HEK293T (cell line): ENCODE data around the gene TBCK.
"Not testable (repeated sequence)": the region's sequence is repeated elsewhere in the genome, so short reads cannot be mapped to it uniquely, and the experiment has no call there.

Experiments
- CTCF ChIA-PET: fragments of 350-600 bp; formaldehyde crosslinking; extraction: SDS; loops from one replicate; lab custom pipeline; 2021; ENCODE audit warnings: antibody characterized with exemption, inconsistent platforms; lab: Yijun Ruan, JAX
- POLR2A ChIA-PET: fragments of 350-600 bp; formaldehyde crosslinking; extraction: SDS; loops from one replicate; lab custom pipeline; 2020; ENCODE audit warnings: antibody characterized with exemption, inconsistent platforms; lab: Yijun Ruan, JAX
- DNase-seq: peaks from one replicate; pipeline ENCODE4 v3.0.0; 2012; ENCODE audit warnings: mixed read lengths; ENCODE audit errors: extremely low spot score
- ARNT ChIP-seq: fragments of 450-650 bp; IDR thresholded peaks from 2 replicates; pipeline ENCODE4 v1.6.1; 2017; ENCODE audit warnings: mild to moderate bottlenecking
- BHLHE40 ChIP-seq: fragments of 450-650 bp; IDR thresholded peaks from 2 replicates; pipeline ENCODE4 v1.6.1; 2016; ENCODE audit warnings: mild to moderate bottlenecking, moderate library complexity, borderline replicate concordance
- CTBP1 ChIP-seq: fragments of 450-650 bp; IDR thresholded peaks from 2 replicates; pipeline ENCODE4 v1.6.1; 2016; ENCODE audit warnings: borderline replicate concordance
- ELF4 ChIP-seq: fragments of 450-650 bp; IDR thresholded peaks from 2 replicates; pipeline ENCODE4 v1.6.1; 2017; ENCODE audit warnings: antibody characterized with exemption
- FOXA1 ChIP-seq: fragments of 450-650 bp; IDR thresholded peaks from 2 replicates; pipeline ENCODE4 v1.6.1; 2016; ENCODE audit warnings: mild to moderate bottlenecking
- FOXK2 ChIP-seq: fragments of 450-650 bp; IDR thresholded peaks from 2 replicates; pipeline ENCODE4 v1.6.1; 2016; ENCODE audit warnings: mild to moderate bottlenecking
- FOXM1 ChIP-seq: fragments of 450-650 bp; IDR thresholded peaks from 2 replicates; pipeline ENCODE4 v1.6.1; 2017; ENCODE audit warnings: mild to moderate bottlenecking, borderline replicate concordance
- HDGF ChIP-seq: fragments of 450-650 bp; IDR thresholded peaks from 2 replicates; pipeline ENCODE4 v1.6.1; 2017; ENCODE audit warnings: antibody characterized with exemption, borderline replicate concordance
- L3MBTL2 ChIP-seq: fragments of 450-650 bp; conservative IDR thresholded peaks from 2 replicates; pipeline ENCODE4 v1.6.1; 2016; ENCODE audit warnings: mild to moderate bottlenecking
- LEF1 ChIP-seq: fragments of 450-650 bp; IDR thresholded peaks from 2 replicates; pipeline ENCODE4 v1.6.1; 2017; ENCODE audit warnings: mild to moderate bottlenecking, borderline replicate concordance
- NFRKB ChIP-seq: fragments of 450-650 bp; IDR thresholded peaks from 2 replicates; pipeline ENCODE4 v1.6.1; 2016; ENCODE audit warnings: mild to moderate bottlenecking, moderate library complexity
- PKNOX1 ChIP-seq: fragments of 450-650 bp; IDR thresholded peaks from 2 replicates; pipeline ENCODE4 v1.6.1; 2016
- SP1 ChIP-seq: fragments of 450-650 bp; IDR thresholded peaks from 2 replicates; pipeline ENCODE4 v1.6.1; 2017
- SUZ12 ChIP-seq: fragments of 450-650 bp; IDR thresholded peaks from 2 replicates; pipeline ENCODE4 v1.6.1; 2016; ENCODE audit warnings: mild to moderate bottlenecking
- TARDBP ChIP-seq: fragments of 450-650 bp; IDR thresholded peaks from 2 replicates; pipeline ENCODE4 v1.6.1; 2016
- ZNF384 ChIP-seq: fragments of 450-650 bp; IDR thresholded peaks from 2 replicates; pipeline ENCODE4 v1.6.1; 2016

Gene TBCK

GRCh38 chr4:106132045-106132444 lies 184.0 kb downstream of the TBCK start:
- ChIA-PET POLR2A (no interaction called here), CTCF (no interaction called here)
- no peak for DNase-seq
- no peak for TF ChIP-seq FOXA1
- TF ChIP-seq SUZ12: no peak
- TF ChIP-seq FOXM1: no peak
- no peak for TF ChIP-seq SP1
- no peak for TF ChIP-seq NFRKB
- no peak for TF ChIP-seq ZNF384
- TF ChIP-seq L3MBTL2: no peak
- no peak for TF ChIP-seq BHLHE40
- TF ChIP-seq HDGF: no peak
- no peak for TF ChIP-seq FOXK2
- TF ChIP-seq ELF4: no peak
- TF ChIP-seq ARNT: no peak

GRCh38 chr4:106126062-106126461 lies 189.9 kb downstream of the TBCK start:
- TF ChIP-seq TARDBP (no peak), CTBP1 (no peak), L3MBTL2 (no peak), BHLHE40 (no peak), FOXK2 (no peak), SUZ12 (no peak), PKNOX1 (no peak), FOXM1 (no peak), ARNT (no peak), FOXA1 (no peak), HDGF (no peak), SP1 (no peak), LEF1 (no peak), ELF4 (no peak), NFRKB (no peak), ZNF384 (no peak)
- DNase-seq: no peak
- ChIA-PET POLR2A (no interaction called here), CTCF (no interaction called here)

GRCh38 chr4:106119949-106120555 lies 196.0 kb downstream of the TBCK start:
- DNase-seq, CTCF ChIA-PET, POLR2A ChIA-PET: not testable (repeated sequence)

GRCh38 chr4:106116025-106116424 lies 200.0 kb downstream of the TBCK start:
- DNase-seq: no peak
- TF ChIP-seq LEF1 (no peak), L3MBTL2 (no peak), FOXK2 (no peak), FOXM1 (no peak), ARNT (no peak), ELF4 (no peak), NFRKB (no peak), PKNOX1 (no peak), BHLHE40 (no peak)
- CTCF ChIA-PET: no interaction called here
- POLR2A ChIA-PET: no interaction called here

GRCh38 chr4:106114270-106114669 lies 201.7 kb downstream of the TBCK start:
- ChIA-PET POLR2A (no interaction called here), CTCF (no interaction called here)
- no peak for DNase-seq
- TF ChIP-seq NFRKB (no peak), ZNF384 (no peak)

- CTCF ChIA-PET, DNase-seq: not testable (repeated sequence)
- POLR2A ChIA-PET: interaction anchor here (1.0 kb wide), 1 partner anchor 215 kb away, joined by 3 read pairs; no protein-coding TSS in a partner anchor
Measured at GRCh38 chr4:106111778-106112469, 204.1 kb downstream of the TBCK start.

- no peak for DNase-seq
- ChIA-PET CTCF (no interaction called here), POLR2A (no interaction called here)
- TF ChIP-seq ARNT (no peak), TARDBP (no peak), PKNOX1 (no peak), FOXK2 (no peak)
Measured at GRCh38 chr4:106109929-106110328, 206.1 kb downstream of the TBCK start.
